ENCODE data around the gene GUCA1A. TPM values are rescaled to one million over a fixed set of nuclear protein-coding genes. Genes with fewer than 3 reads are reported as not detected.

The GUCA1A gene
- total RNA-seq = not detected
- polyA plus RNA-seq (2013, experiment 1 of 2) = 0.06 TPM
- not detected for polyA plus RNA-seq (2013, experiment 2 of 2)
- total RNA-seq = 0 to 0.08 (median 0) reads per million in 172 experiments

- intact Hi-C loops (cut with DNase I, micrococcal nuclease) = no loop called here
- Mint-ChIP-seq H3K4me3 (no peak within 1 kb of the TSS), H3K36me3 (ENCODE audit: low read depth) (no peaks in the 10 kb centered on the region), H3K9me3 (no peaks in the 10 kb centered on the region), H3K27me3 (peaks cover 5% of the 10 kb centered on the region), H3K4me1 (ENCODE audit: low read depth) (no peaks in the 10 kb centered on the region), H3K27ac (no peak within 1 kb of the TSS)
- DNase-seq = no peak
- CTCF ChIA-PET = no interaction called here
- TF ChIP-seq, protein P1, sequence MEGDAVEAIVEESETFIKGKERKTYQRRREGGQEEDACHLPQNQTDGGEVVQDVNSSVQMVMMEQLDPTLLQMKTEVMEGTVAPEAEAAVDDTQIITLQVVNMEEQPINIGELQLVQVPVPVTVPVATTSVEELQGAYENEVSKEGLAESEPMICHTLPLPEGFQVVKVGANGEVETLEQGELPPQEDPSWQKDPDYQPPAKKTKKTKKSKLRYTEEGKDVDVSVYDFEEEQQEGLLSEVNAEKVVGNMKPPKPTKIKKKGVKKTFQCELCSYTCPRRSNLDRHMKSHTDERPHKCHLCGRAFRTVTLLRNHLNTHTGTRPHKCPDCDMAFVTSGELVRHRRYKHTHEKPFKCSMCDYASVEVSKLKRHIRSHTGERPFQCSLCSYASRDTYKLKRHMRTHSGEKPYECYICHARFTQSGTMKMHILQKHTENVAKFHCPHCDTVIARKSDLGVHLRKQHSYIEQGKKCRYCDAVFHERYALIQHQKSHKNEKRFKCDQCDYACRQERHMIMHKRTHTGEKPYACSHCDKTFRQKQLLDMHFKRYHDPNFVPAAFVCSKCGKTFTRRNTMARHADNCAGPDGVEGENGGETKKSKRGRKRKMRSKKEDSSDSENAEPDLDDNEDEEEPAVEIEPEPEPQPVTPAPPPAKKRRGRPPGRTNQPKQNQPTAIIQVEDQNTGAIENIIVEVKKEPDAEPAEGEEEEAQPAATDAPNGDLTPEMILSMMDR (IDR thresholded peaks at IDR 0.05) = no peak
- Histone ChIP-seq H3K27me3 (ENCODE audit: control insufficient read depth in 1 of 2, insufficient read depth in 2 of 2, low read length in 2 of 2) (no peaks in the 10 kb centered on the region), H3K36me3 (ENCODE audit: insufficient read depth, low read length) (no peaks in the 10 kb centered on the region), H3K4me1 (ENCODE audit: insufficient read depth, low read length) (peaks cover 3% of the 10 kb centered on the region), H3K9me3 (ENCODE audit: control insufficient read depth in 1 of 2, insufficient read depth in 1 of 2, low read length in 2 of 2) (no peaks in the 10 kb centered on the region), H3K27ac (ENCODE audit: low read depth in 1 of 2, low read length in 2 of 2) (no peak within 1 kb of the TSS), H3K4me3 (ENCODE audit: low read length) (no peak within 1 kb of the TSS)
- POLR2A ChIA-PET = no interaction called here
- ATAC-seq (ENCODE audit: poor library complexity) = no peak
Observed at GRCh38 chr6:42173101-42173500, at the start of gene GUCA1A. Gene GUCA1A (plus strand): TSS chr6:42173364. CDS start chr6:42173614, 250 bp downstream.

GRCh38 chr6:42123379-42124103, 49.6 kb upstream of the GUCA1A start:
- TF ChIP-seq, protein P1 (IDR thresholded peaks at IDR 0.05) = no peak
- intact Hi-C loops (cut with DNase I, micrococcal nuclease) = no loop called here
- H3K27ac ChIP-seq (ENCODE audit: low read depth in 1 of 2, low read length in 2 of 2) = no peak overlapping the region
- no peaks in the 10 kb centered on the region for H3K4me1 ChIP-seq (ENCODE audit: insufficient read depth, low read length)
- H3K27ac Mint-ChIP-seq = no peak overlapping the region
- no peak overlapping the region for H3K4me3 Mint-ChIP-seq
- H3K36me3 ChIP-seq (ENCODE audit: insufficient read depth, low read length) = no peaks in the 10 kb centered on the region
- ChIA-PET CTCF (no interaction called here), POLR2A (no interaction called here)
- no peak for ATAC-seq (ENCODE audit: poor library complexity)
- DNase-seq = no peak
- H3K4me3 ChIP-seq (ENCODE audit: low read length) = no peak overlapping the region
- H3K9me3 ChIP-seq (ENCODE audit: control insufficient read depth in 1 of 2, insufficient read depth in 1 of 2, low read length in 2 of 2) = no peaks in the 10 kb centered on the region
- H3K36me3 Mint-ChIP-seq (ENCODE audit: low read depth) = no peaks in the 10 kb centered on the region
- H3K9me3 Mint-ChIP-seq = no peaks in the 10 kb centered on the region
- no peaks in the 10 kb centered on the region for H3K27me3 ChIP-seq (ENCODE audit: control insufficient read depth in 1 of 2, insufficient read depth in 2 of 2, low read length in 2 of 2)
- H3K4me1 Mint-ChIP-seq (ENCODE audit: low read depth) = no peaks in the 10 kb centered on the region
- H3K27me3 Mint-ChIP-seq = no peaks in the 10 kb centered on the region

DNA sequence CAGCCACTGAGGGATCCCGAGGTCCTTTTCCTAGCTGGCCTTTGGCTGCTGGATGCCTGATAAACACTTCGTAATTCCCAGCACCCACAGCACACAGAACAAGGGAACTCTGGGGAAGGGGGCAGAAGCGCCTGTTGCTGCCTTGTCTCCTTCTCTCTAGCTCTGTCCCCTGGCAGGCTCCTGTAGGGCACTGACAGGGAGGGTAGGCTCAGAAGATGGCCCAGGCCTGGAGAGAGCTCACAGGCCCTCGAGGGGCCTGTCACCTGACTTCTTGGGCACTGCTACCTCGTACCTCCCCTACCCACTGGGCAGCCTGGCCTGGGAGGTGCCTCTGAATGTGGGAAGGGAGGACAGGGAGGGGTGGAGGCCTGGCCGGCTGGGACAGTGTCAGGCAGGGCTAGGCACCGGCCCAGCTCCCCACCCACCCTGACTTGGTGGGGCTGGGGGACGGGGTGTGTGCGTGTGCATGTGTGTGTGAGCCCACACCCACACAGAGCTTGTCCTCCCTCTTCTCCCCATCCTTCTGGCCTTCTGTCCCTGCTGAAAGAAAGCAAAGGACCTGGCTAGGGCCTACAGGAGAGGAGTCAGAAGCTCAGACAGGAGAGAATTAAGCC, 48.8 kb upstream of the GUCA1A start:
- CTCF ChIA-PET = no interaction called here
- no peaks in the 10 kb centered on the region for H3K36me3 Mint-ChIP-seq (ENCODE audit: low read depth)
- DNase-seq (no peak), ATAC-seq (ENCODE audit: poor library complexity) (no peak)
- Histone ChIP-seq H3K36me3 (ENCODE audit: insufficient read depth, low read length) (no peaks in the 10 kb centered on the region), H3K4me1 (ENCODE audit: insufficient read depth, low read length) (no peaks in the 10 kb centered on the region), H3K9me3 (ENCODE audit: control insufficient read depth in 1 of 2, insufficient read depth in 1 of 2, low read length in 2 of 2) (no peaks in the 10 kb centered on the region), H3K4me3 (ENCODE audit: low read length) (no peak overlapping the region), H3K27ac (ENCODE audit: low read depth in 1 of 2, low read length in 2 of 2) (no peak overlapping the region), H3K27me3 (ENCODE audit: control insufficient read depth in 1 of 2, insufficient read depth in 2 of 2, low read length in 2 of 2) (no peaks in the 10 kb centered on the region)
- H3K4me3 Mint-ChIP-seq = no peak overlapping the region
- TF ChIP-seq, protein P1 (IDR thresholded peaks at IDR 0.05) = no peak
- H3K27me3 Mint-ChIP-seq = no peaks in the 10 kb centered on the region
- intact Hi-C loops (cut with DNase I, micrococcal nuclease) = no loop called here
- H3K27ac Mint-ChIP-seq = no peak overlapping the region
- no peaks in the 10 kb centered on the region for H3K9me3 Mint-ChIP-seq
- POLR2A ChIA-PET = no interaction called here
- no peaks in the 10 kb centered on the region for H3K4me1 Mint-ChIP-seq (ENCODE audit: low read depth)

Measured in CD4-positive, alpha-beta T cell (primary cell).